ENCODE data around the gene CHST9.
"Not testable (repeated sequence)": the region's sequence is repeated elsewhere in the genome, so short reads cannot be mapped to it uniquely, and the experiment has no call there.

DNA sequence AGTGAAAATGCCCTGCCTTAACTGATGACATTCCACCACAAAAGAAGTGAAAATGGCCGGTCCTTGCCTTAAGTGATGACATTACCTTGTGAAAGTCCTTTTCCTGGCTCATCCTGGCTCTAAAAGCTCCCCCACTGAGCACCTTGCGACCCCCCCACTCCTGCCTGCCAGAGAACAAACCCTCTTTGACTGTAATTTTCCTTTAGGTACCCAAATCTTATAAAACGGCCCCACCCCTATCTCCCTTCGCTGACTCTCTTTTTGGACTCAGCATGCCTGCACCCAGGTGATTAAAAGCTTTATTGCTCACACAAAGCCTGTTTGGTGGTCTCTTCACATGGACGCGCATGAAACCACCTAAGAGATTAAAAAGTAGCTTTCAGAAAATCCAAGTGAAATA is 47.2 kb upstream of the CHST9 start:
- TF ChIP-seq, protein P1, sequence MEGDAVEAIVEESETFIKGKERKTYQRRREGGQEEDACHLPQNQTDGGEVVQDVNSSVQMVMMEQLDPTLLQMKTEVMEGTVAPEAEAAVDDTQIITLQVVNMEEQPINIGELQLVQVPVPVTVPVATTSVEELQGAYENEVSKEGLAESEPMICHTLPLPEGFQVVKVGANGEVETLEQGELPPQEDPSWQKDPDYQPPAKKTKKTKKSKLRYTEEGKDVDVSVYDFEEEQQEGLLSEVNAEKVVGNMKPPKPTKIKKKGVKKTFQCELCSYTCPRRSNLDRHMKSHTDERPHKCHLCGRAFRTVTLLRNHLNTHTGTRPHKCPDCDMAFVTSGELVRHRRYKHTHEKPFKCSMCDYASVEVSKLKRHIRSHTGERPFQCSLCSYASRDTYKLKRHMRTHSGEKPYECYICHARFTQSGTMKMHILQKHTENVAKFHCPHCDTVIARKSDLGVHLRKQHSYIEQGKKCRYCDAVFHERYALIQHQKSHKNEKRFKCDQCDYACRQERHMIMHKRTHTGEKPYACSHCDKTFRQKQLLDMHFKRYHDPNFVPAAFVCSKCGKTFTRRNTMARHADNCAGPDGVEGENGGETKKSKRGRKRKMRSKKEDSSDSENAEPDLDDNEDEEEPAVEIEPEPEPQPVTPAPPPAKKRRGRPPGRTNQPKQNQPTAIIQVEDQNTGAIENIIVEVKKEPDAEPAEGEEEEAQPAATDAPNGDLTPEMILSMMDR (conservative IDR thresholded peaks at IDR 0.05), result not testable (repeated sequence)
- not testable (repeated sequence) for TF ChIP-seq EZH2 (IDR thresholded peaks at IDR 0.05; ENCODE audit: low read depth)

Data from PC-9 (cell line).